NOMO-1 (cell line): ENCODE data around the gene ZFYVE9.
"Not testable (repeated sequence)": the region's sequence is repeated elsewhere in the genome, so short reads cannot be mapped to it uniquely, and the experiment has no call there.

Source experiments
- DNase-seq, 2 experiments: peaks; one replicate each; lab custom pipeline; 2025; ENCODE audit not compliant: unreplicated experiment in 2 of 2; lab: John Stamatoyannopoulos, UW

Gene ZFYVE9, protein sequence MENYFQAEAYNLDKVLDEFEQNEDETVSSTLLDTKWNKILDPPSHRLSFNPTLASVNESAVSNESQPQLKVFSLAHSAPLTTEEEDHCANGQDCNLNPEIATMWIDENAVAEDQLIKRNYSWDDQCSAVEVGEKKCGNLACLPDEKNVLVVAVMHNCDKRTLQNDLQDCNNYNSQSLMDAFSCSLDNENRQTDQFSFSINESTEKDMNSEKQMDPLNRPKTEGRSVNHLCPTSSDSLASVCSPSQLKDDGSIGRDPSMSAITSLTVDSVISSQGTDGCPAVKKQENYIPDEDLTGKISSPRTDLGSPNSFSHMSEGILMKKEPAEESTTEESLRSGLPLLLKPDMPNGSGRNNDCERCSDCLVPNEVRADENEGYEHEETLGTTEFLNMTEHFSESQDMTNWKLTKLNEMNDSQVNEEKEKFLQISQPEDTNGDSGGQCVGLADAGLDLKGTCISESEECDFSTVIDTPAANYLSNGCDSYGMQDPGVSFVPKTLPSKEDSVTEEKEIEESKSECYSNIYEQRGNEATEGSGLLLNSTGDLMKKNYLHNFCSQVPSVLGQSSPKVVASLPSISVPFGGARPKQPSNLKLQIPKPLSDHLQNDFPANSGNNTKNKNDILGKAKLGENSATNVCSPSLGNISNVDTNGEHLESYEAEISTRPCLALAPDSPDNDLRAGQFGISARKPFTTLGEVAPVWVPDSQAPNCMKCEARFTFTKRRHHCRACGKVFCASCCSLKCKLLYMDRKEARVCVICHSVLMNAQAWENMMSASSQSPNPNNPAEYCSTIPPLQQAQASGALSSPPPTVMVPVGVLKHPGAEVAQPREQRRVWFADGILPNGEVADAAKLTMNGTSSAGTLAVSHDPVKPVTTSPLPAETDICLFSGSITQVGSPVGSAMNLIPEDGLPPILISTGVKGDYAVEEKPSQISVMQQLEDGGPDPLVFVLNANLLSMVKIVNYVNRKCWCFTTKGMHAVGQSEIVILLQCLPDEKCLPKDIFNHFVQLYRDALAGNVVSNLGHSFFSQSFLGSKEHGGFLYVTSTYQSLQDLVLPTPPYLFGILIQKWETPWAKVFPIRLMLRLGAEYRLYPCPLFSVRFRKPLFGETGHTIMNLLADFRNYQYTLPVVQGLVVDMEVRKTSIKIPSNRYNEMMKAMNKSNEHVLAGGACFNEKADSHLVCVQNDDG (N-terminal part only)

DNA sequence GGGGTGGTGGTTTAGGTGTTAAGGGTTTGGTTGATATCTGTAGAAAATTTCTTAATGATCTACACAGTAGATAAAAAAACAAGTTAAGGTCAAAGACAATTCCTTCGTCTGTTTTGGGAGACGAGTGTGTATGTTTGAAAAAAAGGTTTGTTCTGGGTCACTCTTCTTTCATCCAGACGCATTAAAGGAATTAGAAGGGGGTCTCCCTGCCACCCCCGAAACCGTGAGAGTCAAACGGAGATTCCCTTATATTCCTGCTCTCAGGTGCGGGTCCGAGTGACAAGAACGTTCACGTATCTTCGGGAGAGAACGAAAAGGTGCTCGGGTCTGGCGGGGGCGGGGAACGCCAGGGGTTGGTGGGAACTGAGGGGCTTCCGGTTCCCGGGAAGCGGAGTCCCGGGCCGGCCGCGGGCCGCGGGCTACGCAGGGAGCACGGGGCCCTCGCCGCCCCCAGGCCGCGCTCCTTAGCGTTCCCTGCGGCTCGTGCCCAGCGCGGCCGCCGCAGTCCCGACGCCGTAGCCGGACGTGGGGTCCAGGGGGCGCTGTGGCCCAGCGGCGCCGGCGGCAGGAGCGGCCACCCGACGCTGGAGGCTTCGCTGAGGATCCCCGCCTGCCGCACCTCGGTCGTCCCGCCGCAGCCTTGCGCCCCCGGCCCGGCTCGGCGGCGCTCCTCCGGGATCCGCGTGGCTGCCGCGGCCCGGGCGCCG lies at the start of gene ZFYVE9:
TSS of gene ZFYVE9 (plus strand) at position 577 of the 707 bp plus-strand sequence. CDS start 91,118 bp downstream, outside the sequence.
- DNase-seq: peak; percentile 53

DNA sequence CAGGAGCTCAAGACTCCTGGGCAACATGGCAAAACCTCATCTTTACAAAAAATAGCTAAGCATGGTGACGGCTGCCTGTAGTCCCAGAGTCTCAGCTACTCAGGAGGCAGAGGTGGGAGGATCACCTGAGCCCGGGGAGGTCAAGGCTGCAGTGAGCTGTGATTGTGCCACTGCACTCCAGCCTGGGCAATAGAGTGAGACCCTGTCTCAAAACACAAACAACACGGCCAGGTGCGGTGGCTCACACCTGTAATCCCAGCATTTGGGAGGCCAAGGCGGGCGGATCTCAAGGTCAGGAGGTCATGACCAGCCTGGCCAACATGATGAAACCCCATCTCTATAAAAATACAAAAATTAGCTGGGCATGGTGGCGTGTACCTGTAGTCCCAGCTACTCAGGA lies 47.6 kb upstream of the ZFYVE9 start:
- DNase-seq: not testable (repeated sequence)

DNA sequence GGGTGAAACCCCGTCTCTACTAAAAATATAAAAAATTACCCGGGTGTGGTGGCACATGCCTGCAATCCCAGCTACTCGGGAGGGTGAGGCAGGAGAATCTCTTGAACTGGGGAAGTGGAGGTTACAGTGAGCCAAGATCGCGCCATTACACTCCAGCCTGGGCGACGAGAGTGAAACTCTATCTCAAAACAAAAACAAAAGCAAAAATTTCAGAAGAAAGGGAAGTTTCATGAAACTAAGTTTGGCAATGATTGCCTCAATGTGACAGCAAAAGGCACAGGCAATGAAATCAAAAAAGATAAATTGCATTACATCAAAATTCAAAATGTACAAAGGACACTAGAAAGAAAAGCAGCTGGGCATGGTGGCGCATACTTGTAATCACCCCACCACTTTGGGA lies 45.7 kb upstream of the ZFYVE9 start:
- peak in 1 of 2 experiments; percentile 25 for DNase-seq

DNA sequence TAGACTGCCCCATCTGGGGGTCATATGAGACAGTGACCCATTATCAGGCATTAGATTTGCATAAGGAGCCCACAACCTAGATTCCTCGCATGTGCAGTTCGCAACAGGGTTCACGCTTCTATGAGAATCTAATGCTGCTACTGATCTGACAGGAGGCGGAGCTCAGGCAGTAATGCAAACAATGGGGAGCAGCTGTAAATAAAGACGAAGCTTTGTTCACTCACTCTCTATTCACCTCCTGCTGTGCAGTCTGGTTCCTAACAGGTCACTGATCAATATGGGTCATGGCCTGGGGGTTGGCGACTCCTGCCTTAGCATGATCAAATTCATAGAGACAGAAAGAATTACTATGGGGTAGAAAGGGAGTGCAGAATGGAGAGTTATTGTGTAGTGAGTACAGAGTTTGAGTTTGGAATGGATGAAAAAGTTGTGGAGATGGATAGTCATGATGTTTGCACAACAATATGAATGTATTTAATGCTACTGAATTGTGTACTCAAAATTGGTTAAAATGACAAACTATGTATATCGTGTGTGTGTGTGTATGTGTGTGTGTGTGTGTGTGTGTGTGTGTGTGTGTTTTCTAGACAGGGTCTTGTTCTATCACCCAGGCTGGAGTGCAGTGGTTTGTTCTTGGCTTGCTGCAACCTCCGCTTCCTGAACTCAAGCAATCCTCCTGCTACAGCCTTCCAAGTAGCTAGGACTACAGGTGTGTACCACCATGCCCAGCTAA lies 43.6 kb upstream of the ZFYVE9 start:
- DNase-seq: no peak

DNA sequence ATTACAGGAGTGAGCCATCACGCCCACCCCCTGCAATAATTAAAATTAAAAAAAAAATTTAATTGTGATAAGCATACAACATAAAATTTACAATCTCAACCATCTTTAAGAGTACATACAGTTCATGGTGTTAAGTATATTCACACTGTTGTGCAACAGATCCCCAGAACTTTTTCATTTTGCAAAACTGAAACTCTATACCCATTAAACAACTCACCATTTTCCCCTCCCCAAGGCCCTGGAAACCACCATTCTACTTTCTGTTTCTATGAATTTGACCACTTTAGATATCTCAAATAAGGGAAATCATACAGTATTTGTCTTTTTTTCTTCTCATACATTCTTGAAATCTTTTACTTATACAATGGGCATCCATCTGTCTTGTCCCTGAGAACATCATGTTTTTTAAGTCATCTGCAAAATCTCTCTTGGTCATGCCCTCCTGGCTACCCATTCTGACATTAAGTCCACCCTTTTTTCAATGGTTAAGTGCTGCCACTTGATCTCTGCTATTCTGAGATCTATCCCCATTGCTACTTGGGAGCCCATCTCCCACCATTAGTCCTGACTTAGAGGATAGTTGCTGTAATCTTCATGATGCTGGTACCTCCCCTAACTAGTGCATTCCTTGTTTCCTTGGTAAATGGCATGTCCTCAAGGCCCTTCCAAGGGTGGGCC lies 39.4 kb upstream of the ZFYVE9 start:
- DNase-seq: peak in 1 of 2 experiments; percentile 16

GRCh38 chr1:52111492-52111891 lies 30.4 kb upstream of the ZFYVE9 start:
- peak; percentile 52 to 69 for DNase-seq

DNA sequence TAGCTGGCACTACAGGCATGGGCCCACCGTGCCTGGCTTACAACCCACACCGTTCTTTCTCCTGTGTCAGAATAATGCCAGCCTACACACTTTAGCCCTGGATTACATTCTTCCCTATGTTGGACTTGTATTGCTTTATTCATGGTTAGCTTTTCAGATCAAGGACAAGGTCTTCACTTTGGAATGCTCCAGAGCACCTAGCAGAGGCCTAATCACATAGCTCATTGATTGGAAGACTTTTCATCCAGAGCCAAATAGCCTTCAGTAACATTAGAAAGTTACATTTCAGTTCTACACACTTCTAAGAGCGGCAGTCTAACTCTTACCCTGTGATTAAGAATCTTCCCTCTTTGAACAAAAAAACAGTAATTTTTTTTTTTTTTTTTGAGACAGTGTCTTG lies 29.4 kb upstream of the ZFYVE9 start:
- DNase-seq: no peak

DNA sequence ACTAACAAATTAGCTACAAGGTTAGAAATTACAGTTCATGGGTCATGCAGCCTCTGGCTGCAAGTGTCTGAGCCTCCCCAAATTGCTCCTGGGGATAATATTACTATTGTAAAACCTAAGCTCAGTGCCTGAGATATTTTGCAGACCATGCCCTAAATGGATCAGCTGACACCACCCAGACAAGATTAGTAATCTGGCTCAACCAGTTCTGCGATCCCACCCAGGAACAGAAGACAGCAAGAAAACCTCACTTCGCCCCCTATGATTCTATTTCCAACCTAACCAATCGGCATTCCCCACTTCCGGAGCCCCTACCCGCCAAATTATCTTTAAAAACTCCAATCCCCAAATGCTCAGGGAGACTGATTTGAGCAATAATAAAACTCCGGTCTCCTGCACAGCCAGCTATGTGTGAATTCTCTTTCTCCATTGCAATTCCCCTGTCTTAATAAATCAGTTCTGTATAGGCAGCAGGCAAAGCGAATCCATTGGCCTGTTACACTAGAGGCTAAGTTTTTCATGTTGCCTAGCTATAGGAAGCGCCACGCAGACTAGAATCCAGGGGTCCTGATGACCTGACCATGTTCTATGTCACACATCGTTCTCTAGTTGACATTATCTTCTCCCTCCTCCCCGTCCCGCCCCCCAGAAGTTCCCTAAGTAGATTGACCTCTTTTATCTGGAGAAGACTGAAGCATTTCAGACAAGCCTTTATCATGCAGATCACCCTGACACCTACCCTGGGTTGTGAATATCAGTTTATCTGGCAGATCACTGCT lies 22.4 kb upstream of the ZFYVE9 start:
- no peak for DNase-seq

- no peak for DNase-seq
Observed at GRCh38 chr1:52122384-52122783, 19.5 kb upstream of the ZFYVE9 start.

- no peak for DNase-seq
Observed at GRCh38 chr1:52123622-52124021, 18.3 kb upstream of the ZFYVE9 start.

DNA sequence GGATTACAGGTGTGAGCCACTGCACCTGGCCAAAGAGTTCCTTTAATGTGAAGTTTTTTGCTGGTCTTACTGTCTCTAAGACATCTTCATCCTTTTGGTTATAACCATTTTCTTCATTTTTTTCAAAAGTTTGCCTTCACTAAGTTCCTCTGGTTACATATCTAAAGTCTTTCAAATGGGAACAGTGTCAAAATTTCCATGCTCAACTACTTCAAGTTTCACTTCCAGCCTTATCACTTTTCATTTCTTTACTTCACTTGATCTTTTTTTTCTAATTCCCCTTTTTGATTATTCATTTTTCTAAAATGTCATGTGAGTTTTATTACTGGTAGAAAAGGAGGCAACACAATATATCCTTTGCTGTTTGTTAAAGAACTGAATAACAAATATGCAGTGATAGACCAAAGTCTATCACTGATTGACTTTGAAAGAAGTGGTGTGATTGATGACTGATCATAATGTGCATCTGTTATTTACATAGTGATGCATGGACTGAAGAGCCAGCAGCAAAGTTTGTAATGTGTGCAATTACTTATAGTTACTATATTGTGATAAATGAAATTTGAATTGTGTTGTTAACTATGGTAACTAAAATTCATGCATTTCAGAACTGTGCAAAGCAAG lies 16.0 kb upstream of the ZFYVE9 start:
- no peak for DNase-seq

DNA sequence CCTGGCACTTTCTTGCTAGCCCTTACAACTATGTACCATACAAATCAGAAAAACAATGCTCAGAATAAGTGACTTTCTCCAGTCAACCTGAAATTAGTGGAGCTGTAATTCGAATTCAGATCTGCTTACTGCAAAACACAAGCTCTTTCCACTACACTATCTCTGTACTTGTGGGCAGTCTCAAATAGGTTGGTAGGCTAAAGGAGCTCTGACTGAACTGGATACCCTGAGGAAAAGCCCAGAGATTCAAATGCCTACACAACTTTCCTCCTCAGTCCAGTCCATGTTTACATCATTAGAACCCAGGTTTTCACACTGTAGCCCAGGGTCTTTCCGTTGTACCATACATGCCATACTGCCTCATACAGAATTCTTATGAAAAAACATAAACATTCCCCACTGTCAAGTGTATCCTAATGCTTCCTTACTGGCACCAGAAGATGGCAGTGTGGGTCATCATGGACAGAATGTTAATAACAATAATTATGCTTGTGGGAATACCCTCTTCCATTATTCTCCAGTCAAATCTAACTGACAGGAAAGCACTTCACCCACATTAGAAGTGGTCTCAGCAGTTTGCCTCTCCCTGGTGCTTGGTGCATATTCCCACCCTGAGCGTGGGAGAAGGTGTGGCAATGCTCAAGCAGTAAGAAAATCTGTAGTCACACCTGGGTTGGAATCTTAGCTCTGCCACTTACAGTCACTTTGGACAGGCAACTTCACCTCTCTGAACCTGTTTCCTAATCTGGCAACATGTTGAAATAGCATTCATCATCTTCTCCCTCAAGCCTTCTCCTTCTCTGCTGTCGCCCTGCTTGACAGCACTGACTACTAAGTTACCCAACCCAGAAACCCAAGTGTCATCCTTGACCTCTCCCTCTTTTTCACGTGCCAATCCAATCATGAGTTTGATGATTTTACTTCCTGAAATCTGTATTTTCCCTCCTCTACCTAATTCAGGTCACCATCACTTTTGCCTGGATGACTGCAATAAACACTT lies 14.4 kb upstream of the ZFYVE9 start:
- DNase-seq: peak; percentile 7 to 11

DNA sequence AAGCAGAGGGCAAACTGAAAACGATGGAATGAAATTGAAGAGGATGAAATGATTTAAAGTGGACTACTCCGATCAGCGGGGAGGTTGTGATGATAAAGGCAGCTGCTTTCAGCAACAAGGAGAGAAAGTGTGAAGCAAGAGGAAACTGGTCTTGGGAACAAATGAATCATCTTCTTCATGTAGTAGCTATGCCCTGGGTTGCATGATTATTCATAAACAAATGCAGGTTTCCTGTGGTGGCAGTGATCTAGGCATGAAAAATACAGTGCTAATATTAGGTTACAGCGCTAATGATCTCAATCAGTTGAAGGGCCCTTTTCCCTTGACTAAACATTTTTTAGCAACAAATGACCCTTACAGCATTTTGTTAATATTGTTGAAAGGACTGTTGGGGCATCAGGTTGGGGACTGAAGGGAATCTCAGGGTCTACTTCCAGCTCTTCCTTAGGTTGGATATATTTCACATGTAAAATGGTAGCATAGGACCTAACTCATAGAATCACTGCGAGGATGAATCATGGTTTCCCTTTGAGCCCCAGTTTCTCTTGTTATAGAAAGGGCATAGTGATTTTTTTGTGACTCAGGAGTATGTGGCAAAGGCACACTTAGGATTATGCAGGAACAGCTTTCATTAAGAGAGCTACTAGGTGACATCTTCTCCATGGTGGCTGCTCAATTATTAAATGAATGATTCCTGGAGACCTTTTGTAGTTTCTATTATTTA lies 1.9 kb upstream of the ZFYVE9 start:
- DNase-seq: peak; percentile 49 to 96

DNA sequence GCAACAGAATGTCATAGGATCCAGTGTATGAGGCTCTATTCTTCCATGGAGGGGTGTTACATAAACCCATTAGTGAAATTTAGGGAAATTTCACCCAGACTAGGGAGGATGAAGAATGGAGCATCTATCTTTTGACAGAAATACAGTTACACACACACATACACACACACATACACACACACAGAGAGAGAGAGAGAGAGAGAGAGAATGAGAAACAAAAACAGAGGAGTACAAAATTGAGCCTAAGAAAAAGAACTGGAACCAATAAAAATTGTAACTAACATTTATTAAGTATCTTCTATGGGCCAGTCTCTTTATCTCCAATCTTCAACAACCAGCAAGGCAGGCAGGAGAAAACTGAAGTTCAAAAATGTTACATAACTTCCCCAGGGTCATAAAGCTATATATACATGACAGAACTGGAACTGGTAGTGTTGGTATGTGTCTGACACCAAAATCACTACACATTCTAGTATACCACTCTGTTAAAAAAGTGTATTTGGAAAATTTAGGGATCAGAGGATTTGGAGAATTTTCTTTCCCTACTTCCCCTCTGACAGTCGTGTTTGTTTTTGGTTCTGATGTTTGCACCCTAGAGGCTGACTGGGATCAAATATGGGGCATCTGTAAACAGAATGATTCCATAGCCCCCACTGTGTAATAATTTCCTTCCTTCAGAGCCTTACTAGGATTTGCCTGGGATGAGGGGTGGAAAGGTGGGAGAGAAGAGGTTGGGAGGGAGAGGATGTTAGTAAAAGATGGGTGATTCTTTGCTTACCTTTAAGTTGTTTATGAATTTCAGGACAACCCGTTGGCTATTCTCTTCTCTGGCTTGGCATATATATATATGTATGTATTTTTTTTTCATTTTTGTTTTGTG lies 1.0 kb upstream of the ZFYVE9 start:
- peak; percentile 54 to 92 for DNase-seq
